Heart left ventricle (tissue), 13 donors: ENCODE measurements around the gene GATM.

Experiments used
- CTCF ChIP-seq, 12 donors: fragments of 200-600 bp; sonication (generic) in 4 of 12; IDR thresholded peaks; one replicate each; pipeline versions ENCODE4 v1.5.0 to v1.8.0; 2018 to 2022; ENCODE audit warnings: antibody characterized with exemption in 12 of 12, mild to moderate bottlenecking in 5 of 12
- POLR2A ChIP-seq, 2 donors: fragments of 450-650 bp; IDR thresholded peaks; one replicate each; pipeline ENCODE4 v1.6.1; 2017; ENCODE audit warnings: antibody characterized with exemption in 2 of 2, mild to moderate bottlenecking in 2 of 2, moderate library complexity in 2 of 2
- donor health status: ischemic (EF 13 %, LVEDD 7.1; RV severe dilation, severe dysfunction).
- donor health status: DM: no; HTN: yes; CAD: no.
- donor health status: DM: no; HTN: no; CAD: no.
- donor health status: ischemic (EF 25% LVEDD 6.9; RV normal size, moderate dysfunction).
- donor health status: ischemic (EF 25% LVEDD 5.7; RV mildly dilated, moderate dysfunction).
- donor health status: ischemic (EF 35%, LVEDD 5.7; RV mildly dilated, moderate dysfunction).
- donor health status: nonischemic (EF 11% LVEDD 7.7; RV severe dilation, severe dysfunction).
- donor health status: DM: yes; HTN: yes; CAD: no.
- donor health status: PGD.
- donor health status: ischemic (EF 29% LVEDD 5.4; RV normal size, mild dysfunction).
- donor health status: nonischemic (EF 23%, LVEDD 6.1; RV moderate dilation, normal function).

DNA sequence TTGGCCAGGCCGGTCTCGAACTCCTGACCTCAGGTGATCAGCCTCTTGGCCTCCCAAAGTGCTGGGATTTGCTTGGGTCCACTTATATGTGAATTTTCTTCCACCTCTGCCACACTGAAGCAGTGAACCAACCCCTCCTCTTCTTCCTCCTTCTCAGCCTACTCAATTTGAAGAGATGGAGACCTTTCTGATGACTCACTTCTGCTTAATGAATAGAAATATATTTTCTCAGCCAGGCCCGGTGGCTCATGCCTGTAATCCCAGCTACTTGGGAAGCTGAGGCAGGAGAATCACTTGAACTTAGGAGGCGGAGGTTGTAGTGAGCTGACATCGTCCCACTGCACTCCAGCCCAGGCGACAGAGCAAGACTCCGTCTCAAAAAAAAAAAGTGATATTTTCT, 46.8 kb upstream of the GATM start:
- TF ChIP-seq CTCF (IDR thresholded peaks at IDR 0.05): no peak
- no peak for TF ChIP-seq POLR2A (IDR thresholded peaks at IDR 0.05)
